Measurements from ENCODE around the gene NAGS.
"Not testable (repeated sequence)": the region's sequence is repeated elsewhere in the genome, so short reads cannot be mapped to it uniquely, and the experiment has no call there.

The NAGS gene

GRCh38 chr17:44006598-44007345 is 2.4 kb downstream of the NAGS start:
- peak; percentile 97 for DNase-seq (ENCODE audit: low read depth)

GRCh38 chr17:44007346-44008204 is 3.2 kb downstream of the NAGS start:
- DNase-seq (ENCODE audit: low read depth) = no peak

- no peak for DNase-seq (ENCODE audit: low read depth)
Observed at GRCh38 chr17:44008205-44008909, 3.9 kb downstream of the NAGS start.

- DNase-seq (ENCODE audit: low read depth) = no peak
Observed at GRCh38 chr17:44010966-44011647, 6.7 kb downstream of the NAGS start.

- DNase-seq (ENCODE audit: low read depth) = no peak
Observed at GRCh38 chr17:44011876-44012275, 7.5 kb downstream of the NAGS start.

GRCh38 chr17:44012391-44012790 is 8.0 kb downstream of the NAGS start:
- no peak for DNase-seq (ENCODE audit: low read depth)

- DNase-seq (ENCODE audit: low read depth) = no peak
Observed at GRCh38 chr17:44012874-44013273, 8.5 kb downstream of the NAGS start.

GRCh38 chr17:44014133-44014436 is 9.7 kb downstream of the NAGS start:
- no peak for DNase-seq (ENCODE audit: low read depth)

- DNase-seq (ENCODE audit: low read depth) = peak; percentile 69
Observed at GRCh38 chr17:44014437-44015172, 10.2 kb downstream of the NAGS start, which contains the start of gene TMEM101. Gene TMEM101, minus strand, starts transcription at chr17:44014963. Its CDS starts 11 bp downstream, at chr17:44014952.

GRCh38 chr17:44021227-44021626 is 16.8 kb downstream of the NAGS start:
- DNase-seq (ENCODE audit: low read depth) = not testable (repeated sequence)

GRCh38 chr17:44022246-44022645 is 17.8 kb downstream of the NAGS start:
- no peak for DNase-seq (ENCODE audit: low read depth)

- DNase-seq (ENCODE audit: low read depth) = no peak
Observed at GRCh38 chr17:44023545-44024270, 19.3 kb downstream of the NAGS start.

GRCh38 chr17:44024271-44024663 is 19.8 kb downstream of the NAGS start:
- no peak for DNase-seq (ENCODE audit: low read depth)

GRCh38 chr17:44024853-44025252 is 20.4 kb downstream of the NAGS start:
- no peak for DNase-seq (ENCODE audit: low read depth)

GRCh38 chr17:44029736-44030135 is 25.3 kb downstream of the NAGS start:
- no peak for DNase-seq (ENCODE audit: low read depth)

GRCh38 chr17:44030482-44030881 is 26.1 kb downstream of the NAGS start:
- no peak for DNase-seq (ENCODE audit: low read depth)

- no peak for DNase-seq (ENCODE audit: low read depth)
Observed at GRCh38 chr17:44033861-44034408, 29.5 kb downstream of the NAGS start.

GRCh38 chr17:44034688-44035087 is 30.3 kb downstream of the NAGS start:
- DNase-seq (ENCODE audit: low read depth) = not testable (repeated sequence)

- no peak for DNase-seq (ENCODE audit: low read depth)
Observed at GRCh38 chr17:44037471-44037870, 33.0 kb downstream of the NAGS start.

GRCh38 chr17:44038604-44039011 is 34.2 kb downstream of the NAGS start:
- no peak for DNase-seq (ENCODE audit: low read depth)
